Measurements from ENCODE around the gene BUD13. TPM values are rescaled to one million over a fixed set of nuclear protein-coding genes. Genes with fewer than 3 reads are reported as not detected.

Gene BUD13
- total RNA-seq, 1 donor from 2014 or later: 15.0 TPM

DNA sequence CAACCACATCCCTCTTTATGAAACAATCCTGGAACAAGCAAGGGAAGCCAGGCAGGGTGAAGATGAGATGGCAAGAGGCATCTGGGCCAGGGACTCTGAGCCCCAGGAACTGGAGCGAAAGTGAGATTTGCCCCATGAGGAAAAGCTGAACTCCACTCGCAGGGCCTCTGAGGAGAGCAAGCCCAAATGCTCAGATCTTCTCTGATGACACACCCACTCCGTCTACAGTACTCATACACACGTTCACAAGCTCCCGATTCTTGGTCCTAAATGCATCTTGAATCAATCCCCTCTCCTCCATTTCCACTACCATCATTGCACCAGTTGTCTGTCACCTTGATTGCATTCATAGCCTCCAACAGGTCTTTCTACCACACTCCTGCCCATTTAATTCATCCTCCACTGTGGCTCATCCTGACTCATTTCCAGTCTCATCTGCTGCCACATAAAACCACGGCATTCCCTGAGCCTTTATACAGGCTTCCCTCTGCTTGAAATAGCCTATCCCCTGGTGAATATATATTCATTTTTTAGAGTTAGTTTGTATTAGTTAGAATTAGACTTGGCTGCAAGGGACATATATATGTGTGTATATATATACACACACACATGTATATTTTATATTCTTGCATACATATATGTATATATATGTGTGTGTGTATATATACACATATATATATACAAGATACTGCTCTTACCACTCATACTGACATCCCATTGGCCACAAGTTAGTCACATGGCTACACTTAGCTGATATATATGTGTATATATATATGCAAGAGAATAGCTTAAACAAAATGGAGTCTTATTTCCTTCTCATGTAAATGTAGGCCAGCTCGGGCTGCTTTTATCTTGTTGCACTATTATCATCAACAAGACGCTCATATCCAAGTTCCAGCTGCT lies 20.3 kb upstream of the BUD13 start:
- no peak overlapping the region for H3K27ac ChIP-seq
- H3K9me3 ChIP-seq: no peaks in the 10 kb centered on the region
- intact Hi-C loops (cut with DNase I): no loop called here
- peaks cover 12% of the 10 kb centered on the region for H3K4me1 ChIP-seq
- no peaks in the 10 kb centered on the region for H3K36me3 ChIP-seq
- TF ChIP-seq POLR2AphosphoS5 (IDR thresholded peaks at IDR 0.05; ENCODE audit: insufficient read depth in 1 of 2, low read depth in 1 of 2) (no peak), POLR2A (IDR thresholded peaks at IDR 0.05) (no peak)
- TF ChIP-seq, protein P1, sequence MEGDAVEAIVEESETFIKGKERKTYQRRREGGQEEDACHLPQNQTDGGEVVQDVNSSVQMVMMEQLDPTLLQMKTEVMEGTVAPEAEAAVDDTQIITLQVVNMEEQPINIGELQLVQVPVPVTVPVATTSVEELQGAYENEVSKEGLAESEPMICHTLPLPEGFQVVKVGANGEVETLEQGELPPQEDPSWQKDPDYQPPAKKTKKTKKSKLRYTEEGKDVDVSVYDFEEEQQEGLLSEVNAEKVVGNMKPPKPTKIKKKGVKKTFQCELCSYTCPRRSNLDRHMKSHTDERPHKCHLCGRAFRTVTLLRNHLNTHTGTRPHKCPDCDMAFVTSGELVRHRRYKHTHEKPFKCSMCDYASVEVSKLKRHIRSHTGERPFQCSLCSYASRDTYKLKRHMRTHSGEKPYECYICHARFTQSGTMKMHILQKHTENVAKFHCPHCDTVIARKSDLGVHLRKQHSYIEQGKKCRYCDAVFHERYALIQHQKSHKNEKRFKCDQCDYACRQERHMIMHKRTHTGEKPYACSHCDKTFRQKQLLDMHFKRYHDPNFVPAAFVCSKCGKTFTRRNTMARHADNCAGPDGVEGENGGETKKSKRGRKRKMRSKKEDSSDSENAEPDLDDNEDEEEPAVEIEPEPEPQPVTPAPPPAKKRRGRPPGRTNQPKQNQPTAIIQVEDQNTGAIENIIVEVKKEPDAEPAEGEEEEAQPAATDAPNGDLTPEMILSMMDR (IDR thresholded peaks at IDR 0.05): no peak
- H3K4me3 ChIP-seq: no peak overlapping the region
- DNase-seq (ENCODE audit: extremely low spot score in 2 of 2): no peak
- no peaks in the 10 kb centered on the region for H3K27me3 ChIP-seq

DNA sequence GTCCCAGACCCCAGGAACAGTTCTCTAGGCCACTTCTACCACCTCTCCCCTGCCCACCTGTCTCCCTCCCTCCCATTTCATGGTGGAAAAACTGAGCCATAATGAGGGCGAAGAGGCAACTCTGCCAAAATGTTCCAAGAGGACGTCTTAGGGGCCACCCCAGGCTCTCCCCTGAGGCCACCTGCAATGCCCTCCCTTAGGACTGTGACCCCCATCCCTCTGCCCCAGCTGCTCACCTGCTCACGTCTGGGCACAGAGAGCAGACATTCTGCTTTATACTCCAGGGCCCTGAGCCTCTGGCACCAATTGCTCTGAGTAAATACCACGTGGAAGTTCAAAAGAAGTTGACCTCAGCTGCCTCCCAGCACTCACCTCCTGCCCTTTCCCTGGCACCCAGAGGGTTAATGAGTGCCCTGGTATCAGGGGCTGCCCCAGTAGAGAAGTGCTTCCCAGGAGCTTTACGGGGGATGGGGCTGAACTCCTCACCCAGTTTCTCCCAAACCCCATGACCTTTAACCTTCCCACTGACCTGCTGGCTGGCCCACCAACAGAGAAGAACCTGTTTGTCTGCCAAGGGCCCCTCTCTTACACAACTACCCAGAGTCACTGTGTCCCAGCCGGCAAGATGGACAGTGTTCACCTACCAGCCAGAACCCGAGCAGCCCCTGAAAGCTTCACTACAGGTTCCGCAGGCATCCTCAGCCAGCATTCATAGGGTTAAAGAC lies 19.5 kb upstream of the BUD13 start:
- H3K36me3 ChIP-seq: no peaks in the 10 kb centered on the region
- peaks cover 14% of the 10 kb centered on the region for H3K4me1 ChIP-seq
- DNase-seq (ENCODE audit: extremely low spot score in 2 of 2): no peak
- TF ChIP-seq, protein P1 (IDR thresholded peaks at IDR 0.05): no peak
- TF ChIP-seq POLR2A (IDR thresholded peaks at IDR 0.05) (no peak), POLR2AphosphoS5 (IDR thresholded peaks at IDR 0.05; ENCODE audit: insufficient read depth in 1 of 2, low read depth in 1 of 2) (no peak)
- intact Hi-C loops (cut with DNase I): no loop called here
- H3K4me3 ChIP-seq: no peak overlapping the region
- H3K27ac ChIP-seq: no peak overlapping the region
- H3K9me3 ChIP-seq: no peaks in the 10 kb centered on the region
- H3K27me3 ChIP-seq: no peaks in the 10 kb centered on the region

DNA sequence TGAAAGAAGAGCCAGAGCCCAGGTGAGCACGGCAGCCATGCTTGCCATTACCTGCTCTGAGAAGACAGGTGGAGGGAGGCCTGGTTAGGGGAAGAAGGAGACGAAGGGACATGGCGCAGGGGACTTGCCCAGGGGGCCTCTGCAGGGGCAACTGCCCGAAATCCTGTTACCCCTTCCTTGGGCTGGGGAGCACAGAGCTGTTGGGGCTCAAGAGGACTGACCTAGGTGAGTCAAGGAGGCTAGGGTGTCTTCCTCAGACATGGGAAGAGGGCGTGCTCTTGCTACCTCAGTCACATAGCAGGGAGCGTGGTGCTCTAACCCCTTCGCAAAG lies 19.0 kb upstream of the BUD13 start, which contains the start of gene APOA5:
TSS of gene APOA5 (minus strand) at position 67 of the 331 bp plus-strand sequence. CDS start at position 48, 19 bp downstream.
- intact Hi-C loops (cut with DNase I): no loop called here
- TF ChIP-seq, protein P1 (IDR thresholded peaks at IDR 0.05): no peak
- no peak for TF ChIP-seq POLR2AphosphoS5 (IDR thresholded peaks at IDR 0.05; ENCODE audit: insufficient read depth in 1 of 2, low read depth in 1 of 2)
- no peak for TF ChIP-seq POLR2A (IDR thresholded peaks at IDR 0.05)
- no peak within 1 kb of the TSS for H3K4me3 ChIP-seq
- no peak for DNase-seq (ENCODE audit: extremely low spot score in 2 of 2)
- peaks cover 19% of the 10 kb centered on the region for H3K4me1 ChIP-seq
- no peaks in the 10 kb centered on the region for H3K27me3 ChIP-seq
- no peaks in the 10 kb centered on the region for H3K36me3 ChIP-seq
- H3K9me3 ChIP-seq: no peaks in the 10 kb centered on the region
- H3K27ac ChIP-seq: no peak within 1 kb of the TSS

DNA sequence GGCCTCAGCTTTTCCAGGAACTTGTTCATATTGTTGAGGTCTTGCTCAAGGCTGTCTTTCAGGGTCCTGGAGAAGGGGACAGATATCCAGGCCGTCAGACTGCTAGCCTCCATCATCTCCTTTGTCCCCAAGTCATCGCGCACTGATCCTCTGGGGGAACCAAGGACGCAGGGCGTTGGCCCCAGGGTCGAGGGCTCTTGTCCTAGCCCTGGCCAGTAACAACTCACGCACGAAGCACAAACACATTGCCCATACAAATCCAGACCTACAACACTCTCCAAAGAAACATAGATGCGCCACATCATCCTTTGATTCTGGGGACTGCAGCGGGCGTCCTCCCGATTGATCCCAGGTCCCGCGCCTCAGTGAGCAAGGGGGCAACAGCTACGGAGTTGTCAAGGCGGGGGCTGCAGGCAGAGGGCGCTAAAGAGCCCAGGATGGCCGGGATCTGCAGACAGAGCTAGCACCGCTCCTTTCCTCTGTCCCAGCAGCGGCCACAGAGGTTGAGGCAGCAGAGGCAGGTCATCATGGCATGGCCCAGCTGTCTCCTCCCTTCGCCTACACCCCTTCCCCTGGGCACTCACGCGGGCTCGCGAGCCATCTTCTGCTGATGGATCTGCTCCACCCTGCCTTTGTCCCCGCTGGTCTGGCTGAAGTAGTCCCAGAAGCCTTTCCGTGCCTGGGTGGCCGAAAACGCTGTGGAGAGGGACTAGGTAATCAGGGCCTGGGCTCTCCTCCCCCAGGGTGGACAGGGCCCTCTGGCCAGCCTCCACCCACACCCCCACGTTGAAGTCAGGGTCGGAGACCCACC lies 18.4 kb upstream of the BUD13 start:
- Histone ChIP-seq H3K9me3 (no peaks in the 10 kb centered on the region), H3K4me3 (no peak overlapping the region), H3K27ac (no peak overlapping the region), H3K36me3 (peaks cover 0 to 5% of the 10 kb centered on the region in 2 donors), H3K27me3 (no peaks in the 10 kb centered on the region), H3K4me1 (peaks cover 25% of the 10 kb centered on the region)
- intact Hi-C loops (cut with DNase I): no loop called here
- TF ChIP-seq POLR2A (IDR thresholded peaks at IDR 0.05): no peak
- TF ChIP-seq, protein P1 (IDR thresholded peaks at IDR 0.05): peak; percentile 59 to 84 (median 74)
- DNase-seq (ENCODE audit: extremely low spot score in 2 of 2): no peak

Measured in vagina (tissue), 2 donors.